ENCODE measurements around the gene HIVEP3.

HIVEP3 gene

DNA sequence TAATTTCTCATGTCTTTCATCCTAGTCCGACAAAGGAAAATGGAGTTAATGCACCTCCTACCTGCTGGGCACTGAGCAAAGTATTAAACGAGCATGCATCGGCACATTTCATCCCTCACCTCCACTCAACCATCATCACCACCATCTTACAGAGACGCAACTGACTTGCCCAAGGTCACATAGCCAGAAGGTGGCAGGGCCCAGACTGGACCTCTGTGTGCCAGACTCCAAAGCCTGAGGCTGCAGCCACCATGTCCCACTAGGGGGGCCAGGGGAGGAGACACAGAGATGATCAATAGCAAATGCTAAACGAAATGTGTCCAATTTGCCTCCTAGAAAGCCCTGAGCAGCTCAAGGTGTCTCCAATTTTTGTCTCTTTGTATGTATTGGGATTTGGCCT lies 270.5 kb downstream of the HIVEP3 start (continued):
- TF ChIP-seq, protein P1, sequence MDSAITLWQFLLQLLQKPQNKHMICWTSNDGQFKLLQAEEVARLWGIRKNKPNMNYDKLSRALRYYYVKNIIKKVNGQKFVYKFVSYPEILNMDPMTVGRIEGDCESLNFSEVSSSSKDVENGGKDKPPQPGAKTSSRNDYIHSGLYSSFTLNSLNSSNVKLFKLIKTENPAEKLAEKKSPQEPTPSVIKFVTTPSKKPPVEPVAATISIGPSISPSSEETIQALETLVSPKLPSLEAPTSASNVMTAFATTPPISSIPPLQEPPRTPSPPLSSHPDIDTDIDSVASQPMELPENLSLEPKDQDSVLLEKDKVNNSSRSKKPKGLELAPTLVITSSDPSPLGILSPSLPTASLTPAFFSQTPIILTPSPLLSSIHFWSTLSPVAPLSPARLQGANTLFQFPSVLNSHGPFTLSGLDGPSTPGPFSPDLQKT (IDR thresholded peaks at IDR 0.05; ENCODE audit: borderline replicate concordance, low read depth, low read length), result no peak
- TF ChIP-seq, protein P2, sequence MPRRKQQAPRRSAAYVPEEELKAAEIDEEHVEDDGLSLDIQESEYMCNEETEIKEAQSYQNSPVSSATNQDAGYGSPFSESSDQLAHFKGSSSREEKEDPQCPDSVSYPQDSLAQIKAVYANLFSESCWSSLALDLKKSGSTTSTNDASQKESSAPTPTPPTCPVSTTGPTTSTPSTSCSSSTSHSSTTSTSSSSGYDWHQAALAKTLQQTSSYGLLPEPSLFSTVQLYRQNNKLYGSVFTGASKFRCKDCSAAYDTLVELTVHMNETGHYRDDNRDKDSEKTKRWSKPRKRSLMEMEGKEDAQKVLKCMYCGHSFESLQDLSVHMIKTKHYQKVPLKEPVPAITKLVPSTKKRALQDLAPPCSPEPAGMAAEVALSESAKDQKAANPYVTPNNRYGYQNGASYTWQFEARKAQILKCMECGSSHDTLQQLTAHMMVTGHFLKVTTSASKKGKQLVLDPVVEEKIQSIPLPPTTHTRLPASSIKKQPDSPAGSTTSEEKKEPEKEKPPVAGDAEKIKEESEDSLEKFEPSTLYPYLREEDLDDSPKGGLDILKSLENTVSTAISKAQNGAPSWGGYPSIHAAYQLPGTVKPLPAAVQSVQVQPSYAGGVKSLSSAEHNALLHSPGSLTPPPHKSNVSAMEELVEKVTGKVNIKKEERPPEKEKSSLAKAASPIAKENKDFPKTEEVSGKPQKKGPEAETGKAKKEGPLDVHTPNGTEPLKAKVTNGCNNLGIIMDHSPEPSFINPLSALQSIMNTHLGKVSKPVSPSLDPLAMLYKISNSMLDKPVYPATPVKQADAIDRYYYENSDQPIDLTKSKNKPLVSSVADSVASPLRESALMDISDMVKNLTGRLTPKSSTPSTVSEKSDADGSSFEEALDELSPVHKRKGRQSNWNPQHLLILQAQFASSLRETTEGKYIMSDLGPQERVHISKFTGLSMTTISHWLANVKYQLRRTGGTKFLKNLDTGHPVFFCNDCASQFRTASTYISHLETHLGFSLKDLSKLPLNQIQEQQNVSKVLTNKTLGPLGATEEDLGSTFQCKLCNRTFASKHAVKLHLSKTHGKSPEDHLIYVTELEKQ (tag by site-specific recombination; IDR thresholded peaks at IDR 0.05; ENCODE audit: borderline replicate concordance), result no peak
- TF ChIP-seq, protein P3, sequence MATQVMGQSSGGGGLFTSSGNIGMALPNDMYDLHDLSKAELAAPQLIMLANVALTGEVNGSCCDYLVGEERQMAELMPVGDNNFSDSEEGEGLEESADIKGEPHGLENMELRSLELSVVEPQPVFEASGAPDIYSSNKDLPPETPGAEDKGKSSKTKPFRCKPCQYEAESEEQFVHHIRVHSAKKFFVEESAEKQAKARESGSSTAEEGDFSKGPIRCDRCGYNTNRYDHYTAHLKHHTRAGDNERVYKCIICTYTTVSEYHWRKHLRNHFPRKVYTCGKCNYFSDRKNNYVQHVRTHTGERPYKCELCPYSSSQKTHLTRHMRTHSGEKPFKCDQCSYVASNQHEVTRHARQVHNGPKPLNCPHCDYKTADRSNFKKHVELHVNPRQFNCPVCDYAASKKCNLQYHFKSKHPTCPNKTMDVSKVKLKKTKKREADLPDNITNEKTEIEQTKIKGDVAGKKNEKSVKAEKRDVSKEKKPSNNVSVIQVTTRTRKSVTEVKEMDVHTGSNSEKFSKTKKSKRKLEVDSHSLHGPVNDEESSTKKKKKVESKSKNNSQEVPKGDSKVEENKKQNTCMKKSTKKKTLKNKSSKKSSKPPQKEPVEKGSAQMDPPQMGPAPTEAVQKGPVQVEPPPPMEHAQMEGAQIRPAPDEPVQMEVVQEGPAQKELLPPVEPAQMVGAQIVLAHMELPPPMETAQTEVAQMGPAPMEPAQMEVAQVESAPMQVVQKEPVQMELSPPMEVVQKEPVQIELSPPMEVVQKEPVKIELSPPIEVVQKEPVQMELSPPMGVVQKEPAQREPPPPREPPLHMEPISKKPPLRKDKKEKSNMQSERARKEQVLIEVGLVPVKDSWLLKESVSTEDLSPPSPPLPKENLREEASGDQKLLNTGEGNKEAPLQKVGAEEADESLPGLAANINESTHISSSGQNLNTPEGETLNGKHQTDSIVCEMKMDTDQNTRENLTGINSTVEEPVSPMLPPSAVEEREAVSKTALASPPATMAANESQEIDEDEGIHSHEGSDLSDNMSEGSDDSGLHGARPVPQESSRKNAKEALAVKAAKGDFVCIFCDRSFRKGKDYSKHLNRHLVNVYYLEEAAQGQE (tag by site-specific recombination; IDR thresholded peaks at IDR 0.05), result no peak
- TF ChIP-seq, protein P4, sequence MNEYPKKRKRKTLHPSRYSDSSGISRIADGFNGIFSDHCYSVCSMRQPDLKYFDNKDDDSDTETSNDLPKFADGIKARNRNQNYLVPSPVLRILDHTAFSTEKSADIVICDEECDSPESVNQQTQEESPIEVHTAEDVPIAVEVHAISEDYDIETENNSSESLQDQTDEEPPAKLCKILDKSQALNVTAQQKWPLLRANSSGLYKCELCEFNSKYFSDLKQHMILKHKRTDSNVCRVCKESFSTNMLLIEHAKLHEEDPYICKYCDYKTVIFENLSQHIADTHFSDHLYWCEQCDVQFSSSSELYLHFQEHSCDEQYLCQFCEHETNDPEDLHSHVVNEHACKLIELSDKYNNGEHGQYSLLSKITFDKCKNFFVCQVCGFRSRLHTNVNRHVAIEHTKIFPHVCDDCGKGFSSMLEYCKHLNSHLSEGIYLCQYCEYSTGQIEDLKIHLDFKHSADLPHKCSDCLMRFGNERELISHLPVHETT (tag by site-specific recombination; IDR thresholded peaks at IDR 0.05), result no peak
- TF ChIP-seq ZNF510 (tag by site-specific recombination; IDR thresholded peaks at IDR 0.05; ENCODE audit: insufficient replicate concordance), result no peak
- TF ChIP-seq ZNF10 (tag by site-specific recombination; IDR thresholded peaks at IDR 0.05), result no peak
- TF ChIP-seq, protein P5, sequence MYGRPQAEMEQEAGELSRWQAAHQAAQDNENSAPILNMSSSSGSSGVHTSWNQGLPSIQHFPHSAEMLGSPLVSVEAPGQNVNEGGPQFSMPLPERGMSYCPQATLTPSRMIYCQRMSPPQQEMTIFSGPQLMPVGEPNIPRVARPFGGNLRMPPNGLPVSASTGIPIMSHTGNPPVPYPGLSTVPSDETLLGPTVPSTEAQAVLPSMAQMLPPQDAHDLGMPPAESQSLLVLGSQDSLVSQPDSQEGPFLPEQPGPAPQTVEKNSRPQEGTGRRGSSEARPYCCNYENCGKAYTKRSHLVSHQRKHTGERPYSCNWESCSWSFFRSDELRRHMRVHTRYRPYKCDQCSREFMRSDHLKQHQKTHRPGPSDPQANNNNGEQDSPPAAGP (tag by site-specific recombination; IDR thresholded peaks at IDR 0.05), result no peak

DNA sequence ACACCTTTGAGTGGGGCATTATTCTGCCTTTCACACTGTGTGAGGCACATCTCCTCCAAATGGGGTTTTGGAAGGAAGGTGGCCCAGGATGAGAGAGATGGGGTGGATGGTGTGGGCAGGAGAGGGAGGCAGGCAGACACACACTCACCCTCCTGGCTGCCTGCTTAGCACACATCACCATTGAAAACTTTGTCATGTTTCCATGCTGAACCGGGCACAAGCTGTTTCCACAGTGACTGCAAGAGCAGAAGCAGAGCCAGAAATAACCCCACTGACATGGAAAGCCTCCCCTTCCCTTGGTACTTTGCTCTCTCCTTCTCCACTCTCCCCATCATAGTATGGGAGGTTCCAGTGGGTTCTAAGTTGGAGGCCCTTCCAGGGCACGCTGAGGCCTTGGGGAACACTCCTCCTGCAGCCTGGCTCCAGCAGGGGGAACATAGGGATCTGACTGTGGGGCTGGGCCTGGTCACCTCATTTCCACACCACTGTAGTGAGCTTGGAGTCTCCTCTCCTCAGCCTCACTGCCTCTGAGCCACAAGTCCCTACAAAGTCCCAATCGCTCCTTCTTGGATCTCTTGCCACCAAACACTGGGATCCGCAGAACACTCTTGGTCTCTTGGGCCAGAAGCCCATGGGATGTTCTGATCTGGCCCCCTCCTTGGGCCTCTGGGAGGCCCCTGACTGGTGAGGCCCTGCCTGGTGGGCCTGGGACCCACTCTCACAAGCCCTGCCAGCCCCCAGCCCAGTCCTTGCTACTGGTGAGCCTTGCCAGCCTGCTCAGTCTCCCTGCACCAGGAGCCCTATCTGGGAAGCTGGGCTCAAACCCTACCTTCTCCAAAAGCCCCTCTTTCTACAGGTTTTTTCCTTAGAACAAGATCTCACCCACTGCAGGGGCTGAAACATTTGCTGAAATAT lies 271.2 kb downstream of the HIVEP3 start:
- no peaks in the 10 kb centered on the region for H3K36me3 ChIP-seq (ENCODE audit: control insufficient read depth in 2 of 2, insufficient read depth in 1 of 2, low read length in 2 of 2)
- H3K9me3 ChIP-seq (ENCODE audit: control insufficient read depth, insufficient read depth, low read depth, low read length), result no peaks in the 10 kb centered on the region
- CTCF ChIA-PET, result interaction anchor here (0.5 to 0.6 kb wide), 2 partner anchors 13 to 211 kb away, joined by 3 read pairs; no protein-coding TSS in a partner anchor
- H3K27ac ChIP-seq (ENCODE audit: extremely low read depth, low read depth, low read length), result no peak overlapping the region
- H3K4me3 ChIP-seq (ENCODE audit: low read depth, low read length), result no peak overlapping the region
- POLR2A ChIA-PET, result no interaction called here
- H3K4me1 ChIP-seq (ENCODE audit: control insufficient read depth, insufficient read depth, low read length), result no peaks in the 10 kb centered on the region
- TF ChIP-seq ZNF707 (tag by site-specific recombination; IDR thresholded peaks at IDR 0.05) (no peak), ZFP37 (tag by site-specific recombination; IDR thresholded peaks at IDR 0.05) (no peak), ZNF623 (tag by site-specific recombination; IDR thresholded peaks at IDR 0.05) (no peak), ZFP69B (tag by site-specific recombination; IDR thresholded peaks at IDR 0.05) (no peak), ZNF677 (tag by site-specific recombination; IDR thresholded peaks at IDR 0.05) (no peak), ZNF2 (tag by site-specific recombination; IDR thresholded peaks at IDR 0.05) (no peak), HOXD13 (CRISPR knock-in tag; IDR thresholded peaks at IDR 0.05; ENCODE audit: borderline replicate concordance) (no peak), GLI4 (tag by site-specific recombination; IDR thresholded peaks at IDR 0.05) (no peak), ZNF654 (tag by site-specific recombination; IDR thresholded peaks at IDR 0.05; ENCODE audit: low read depth) (no peak), ZNF791 (tag by site-specific recombination; IDR thresholded peaks at IDR 0.05) (no peak), RBAK (tag by site-specific recombination; IDR thresholded peaks at IDR 0.05) (no peak)
- TF ChIP-seq, protein P4 (tag by site-specific recombination; IDR thresholded peaks at IDR 0.05), result no peak
- TF ChIP-seq, protein P6, sequence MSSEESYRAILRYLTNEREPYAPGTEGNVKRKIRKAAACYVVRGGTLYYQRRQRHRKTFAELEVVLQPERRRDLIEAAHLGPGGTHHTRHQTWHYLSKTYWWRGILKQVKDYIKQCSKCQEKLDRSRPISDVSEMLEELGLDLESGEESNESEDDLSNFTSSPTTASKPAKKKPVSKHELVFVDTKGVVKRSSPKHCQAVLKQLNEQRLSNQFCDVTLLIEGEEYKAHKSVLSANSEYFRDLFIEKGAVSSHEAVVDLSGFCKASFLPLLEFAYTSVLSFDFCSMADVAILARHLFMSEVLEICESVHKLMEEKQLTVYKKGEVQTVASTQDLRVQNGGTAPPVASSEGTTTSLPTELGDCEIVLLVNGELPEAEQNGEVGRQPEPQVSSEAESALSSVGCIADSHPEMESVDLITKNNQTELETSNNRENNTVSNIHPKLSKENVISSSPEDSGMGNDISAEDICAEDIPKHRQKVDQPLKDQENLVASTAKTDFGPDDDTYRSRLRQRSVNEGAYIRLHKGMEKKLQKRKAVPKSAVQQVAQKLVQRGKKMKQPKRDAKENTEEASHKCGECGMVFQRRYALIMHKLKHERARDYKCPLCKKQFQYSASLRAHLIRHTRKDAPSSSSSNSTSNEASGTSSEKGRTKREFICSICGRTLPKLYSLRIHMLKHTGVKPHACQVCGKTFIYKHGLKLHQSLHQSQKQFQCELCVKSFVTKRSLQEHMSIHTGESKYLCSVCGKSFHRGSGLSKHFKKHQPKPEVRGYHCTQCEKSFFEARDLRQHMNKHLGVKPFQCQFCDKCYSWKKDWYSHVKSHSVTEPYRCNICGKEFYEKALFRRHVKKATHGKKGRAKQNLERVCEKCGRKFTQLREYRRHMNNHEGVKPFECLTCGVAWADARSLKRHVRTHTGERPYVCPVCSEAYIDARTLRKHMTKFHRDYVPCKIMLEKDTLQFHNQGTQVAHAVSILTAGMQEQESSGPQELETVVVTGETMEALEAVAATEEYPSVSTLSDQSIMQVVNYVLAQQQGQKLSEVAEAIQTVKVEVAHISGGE (tag by site-specific recombination; conservative IDR thresholded peaks at IDR 0.05; ENCODE audit: low read depth), result no peak

Data from HEK293 (cell line).